GM19397 (cell line): Measurements from ENCODE around the gene EMP2.
"Not testable (repeated sequence)": the region's sequence is repeated elsewhere in the genome, so short reads cannot be mapped to it uniquely, and the experiment has no call there.

Source experiments
- ATAC-seq: cut with Tn5 transposase; IDR thresholded peaks from one replicate; pipeline ENCODE4 v1.9.1; 2021; ENCODE audit warnings: mild to moderate bottlenecking, moderate library complexity; ENCODE audit not compliant: unreplicated experiment

Gene EMP2

GRCh38 chr16:10579575-10579964, 828 bp downstream of the EMP2 start:
- no peak for ATAC-seq

GRCh38 chr16:10578474-10579316, 1.7 kb downstream of the EMP2 start:
- no peak for ATAC-seq

- no peak for ATAC-seq
These were observed 2.8 kb downstream of the EMP2 start for GRCh38 chr16:10577305-10578202.

- no peak for ATAC-seq
These were observed 3.8 kb downstream of the EMP2 start for GRCh38 chr16:10576390-10577304.

- ATAC-seq: no peak
These were observed 4.8 kb downstream of the EMP2 start for GRCh38 chr16:10575506-10576130.

DNA sequence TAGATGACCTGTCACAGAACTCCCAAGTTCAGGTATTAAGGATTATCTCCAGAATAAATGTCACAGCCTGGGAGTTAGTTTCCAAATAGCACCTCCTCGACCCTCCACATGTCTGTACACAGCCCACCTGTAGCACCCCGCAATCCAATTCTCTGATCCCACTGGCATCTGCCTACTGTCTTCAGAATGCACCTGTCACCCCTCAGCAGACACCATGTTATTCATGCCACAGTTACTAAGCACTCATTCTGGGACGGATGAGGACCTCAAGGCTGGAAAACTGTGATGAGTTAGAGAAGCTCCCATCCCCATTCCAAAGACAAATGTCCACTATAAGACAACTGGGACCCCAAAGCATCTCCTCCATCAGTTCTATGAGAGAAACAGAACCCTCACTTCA, 7.8 kb downstream of the EMP2 start:
- no peak for ATAC-seq

- no peak for ATAC-seq
These were observed 9.0 kb downstream of the EMP2 start for GRCh38 chr16:10571354-10571753.

DNA sequence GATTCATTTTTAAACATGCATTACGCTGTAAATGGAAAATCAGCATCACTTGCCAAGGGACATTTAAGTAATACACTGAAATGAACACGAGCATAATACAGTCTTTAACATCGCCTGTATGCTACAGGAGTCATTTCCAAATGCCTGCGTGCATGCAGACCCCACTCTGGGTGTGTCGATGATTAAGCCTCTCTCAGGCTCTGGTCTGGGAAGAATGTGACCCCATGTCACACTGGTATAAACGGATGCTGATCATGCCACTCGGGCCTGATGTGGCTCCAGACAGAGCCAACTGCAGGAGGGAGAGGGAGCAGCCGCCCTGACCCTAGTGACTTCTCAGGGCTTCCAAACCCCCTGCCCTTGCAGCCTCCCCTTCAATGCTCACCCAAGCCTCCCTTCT, 10.8 kb downstream of the EMP2 start:
- no peak for ATAC-seq

- ATAC-seq: no peak
These were observed 13.8 kb downstream of the EMP2 start for GRCh38 chr16:10566613-10567012.

DNA sequence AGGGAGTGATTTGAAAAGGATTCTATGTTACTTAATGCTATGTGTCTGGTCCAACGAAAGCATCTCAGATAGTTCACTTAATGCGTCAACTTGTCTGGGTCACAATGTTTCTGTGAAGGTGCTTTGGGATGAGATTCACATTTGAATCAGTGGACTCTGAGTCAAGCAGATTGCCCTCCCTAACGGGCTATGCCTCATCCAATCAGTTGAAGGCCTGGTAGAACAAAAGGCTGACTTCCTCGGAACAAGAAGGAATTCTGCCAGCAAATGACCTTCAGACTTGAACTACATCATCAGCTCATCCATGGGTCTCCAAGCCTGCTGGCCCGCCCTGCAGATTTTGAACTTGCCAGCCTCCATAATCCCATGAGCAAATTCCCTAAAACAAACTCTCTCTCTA, 15.2 kb downstream of the EMP2 start:
- no peak for ATAC-seq

- no peak for ATAC-seq
These were observed 15.8 kb downstream of the EMP2 start for GRCh38 chr16:10564591-10564990.

DNA sequence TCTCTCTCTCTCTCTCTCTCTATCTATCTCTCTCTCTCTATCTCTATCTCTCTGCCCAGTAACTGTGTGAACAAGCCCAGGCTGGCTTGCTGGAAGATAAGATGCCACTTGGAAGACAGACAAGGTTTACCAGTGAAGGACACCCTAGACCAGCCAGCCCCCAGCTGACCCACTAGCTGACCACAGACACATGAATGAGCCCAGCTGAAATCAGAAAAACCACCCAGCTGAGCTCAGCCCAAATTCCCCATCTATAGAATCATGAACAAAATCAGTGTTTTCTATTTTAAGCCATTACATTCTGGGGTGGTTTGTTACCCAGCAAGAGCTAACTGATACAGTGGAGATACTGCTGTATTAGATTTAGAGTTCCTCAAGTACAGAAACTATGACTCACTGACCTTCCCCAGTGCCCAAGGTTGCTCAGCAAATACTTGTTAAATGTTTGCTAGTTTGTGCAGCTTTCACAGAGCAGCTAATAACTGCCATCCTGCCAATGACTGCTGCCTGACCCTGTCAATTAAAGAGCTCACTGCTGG, 18.0 kb downstream of the EMP2 start:
- ATAC-seq: no peak

- ATAC-seq: no peak
These were observed 19.0 kb downstream of the EMP2 start for GRCh38 chr16:10561425-10561824.

DNA sequence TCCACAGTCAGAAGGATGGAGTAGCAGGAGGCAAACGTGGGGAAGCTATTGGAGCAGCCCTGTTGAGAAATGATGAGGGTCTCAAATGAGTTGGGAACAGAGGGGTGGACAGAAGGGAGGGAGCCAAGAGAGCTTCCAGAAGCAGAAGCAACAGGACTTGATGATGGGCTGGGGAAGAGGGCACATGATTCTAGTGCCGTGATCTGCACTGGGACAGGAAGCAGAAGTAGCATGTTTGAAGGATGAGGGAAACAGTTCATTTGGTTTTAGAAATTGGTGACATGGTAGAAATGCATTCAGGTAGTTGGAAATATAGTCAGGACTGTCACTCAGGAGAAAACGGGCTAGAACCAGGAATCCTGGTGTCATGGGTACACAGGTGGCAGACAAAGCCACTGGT, 19.4 kb downstream of the EMP2 start:
- ATAC-seq: no peak

DNA sequence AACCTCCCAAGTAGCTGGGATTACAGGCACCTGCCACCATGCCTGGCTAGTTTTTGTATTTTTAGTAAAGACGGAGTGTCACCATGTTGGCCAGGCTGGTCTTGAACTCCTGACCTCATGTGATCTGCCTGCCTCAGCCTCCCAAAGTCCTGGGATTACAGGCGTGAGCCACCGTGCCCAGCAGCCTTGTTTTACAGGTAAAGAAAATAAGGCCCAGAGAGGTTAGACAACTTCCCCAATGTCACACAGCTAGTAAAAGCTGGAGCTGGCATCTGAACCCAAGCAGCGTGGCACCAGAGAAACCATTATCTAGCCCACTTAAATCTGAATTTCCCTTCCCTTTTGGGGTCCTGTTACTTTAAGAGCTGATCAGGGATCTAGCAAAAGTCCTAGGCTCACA, 20.6 kb downstream of the EMP2 start:
- not testable (repeated sequence) for ATAC-seq

DNA sequence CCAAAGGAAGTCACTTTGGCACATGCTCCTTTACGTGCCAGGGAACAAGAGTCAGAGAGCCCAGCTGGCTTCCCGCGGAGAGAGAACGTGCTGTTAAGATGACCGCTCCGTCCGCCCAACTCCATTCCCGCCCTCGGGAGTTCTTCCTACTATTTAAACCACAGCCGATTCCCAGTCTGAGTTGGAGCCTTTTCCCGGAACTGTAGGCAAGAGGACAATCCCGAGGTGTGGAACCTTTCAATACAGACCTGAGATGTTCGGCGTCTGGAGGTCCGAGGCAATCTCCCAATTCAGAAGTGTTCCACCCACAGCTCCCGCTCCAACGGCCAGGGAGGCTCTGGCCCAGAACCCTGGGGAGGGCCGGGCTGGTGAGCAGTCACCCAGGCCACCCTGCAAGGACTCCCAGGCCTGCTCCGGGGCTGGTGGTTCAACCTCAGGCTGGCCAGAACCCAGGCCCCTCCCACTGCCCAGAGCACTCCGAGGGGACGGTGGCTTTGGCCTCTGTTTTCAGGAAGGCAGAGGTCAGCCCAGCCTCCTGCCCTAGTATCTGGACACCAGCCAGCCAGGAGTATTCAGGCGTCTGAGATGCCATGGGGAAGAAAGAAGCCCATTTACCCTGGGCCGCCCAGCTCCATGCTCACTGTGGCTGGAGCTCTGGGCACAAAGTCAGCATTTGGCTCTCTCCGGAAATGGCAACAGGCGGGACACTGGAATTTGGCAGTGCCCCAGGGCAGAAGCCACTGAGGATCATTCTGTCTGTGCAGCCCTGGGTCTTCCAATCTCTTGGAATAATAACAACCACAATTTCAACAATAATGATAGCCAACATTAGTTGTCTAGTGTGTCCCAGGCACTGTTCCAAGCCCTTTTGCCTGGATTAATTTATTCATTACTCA, 21.4 kb downstream of the EMP2 start:
- no peak for ATAC-seq

GRCh38 chr16:10558305-10558704, 22.1 kb downstream of the EMP2 start:
- ATAC-seq: no peak

GRCh38 chr16:10557750-10558149, 22.6 kb downstream of the EMP2 start:
- no peak for ATAC-seq

DNA sequence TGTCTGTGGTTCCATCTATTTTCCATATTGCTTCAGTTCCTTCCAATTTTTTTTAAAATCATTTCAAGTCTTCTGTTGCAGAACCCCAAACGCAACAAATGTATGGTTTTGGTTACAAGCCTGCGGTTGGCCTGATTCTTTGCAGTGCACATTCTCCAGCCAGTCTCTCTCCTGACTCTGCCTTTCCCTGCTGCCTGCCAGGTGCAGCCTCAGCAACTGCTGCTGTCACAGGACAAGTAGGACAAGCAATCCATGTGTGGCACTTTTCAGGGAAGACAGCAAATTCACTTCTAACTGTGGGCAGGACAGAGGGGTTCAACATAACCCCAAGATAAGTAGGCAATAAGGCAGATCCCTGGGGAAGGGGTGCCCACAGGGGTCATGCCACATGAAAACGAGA, 24.2 kb downstream of the EMP2 start:
- ATAC-seq: no peak
